Activated CD8-positive, alpha-beta memory T cell treated with anti-CD3 and anti-CD28 coated beads for 1 hour (primary cell): ENCODE results near the gene CD34.

Source experiments
- DNase-seq, 2 donors: peaks; one replicate each; pipeline ENCODE4 v3.0.0-alpha.2; 2020; ENCODE audit warnings: low read depth in 1 of 2; ENCODE audit errors: extremely low read depth in 1 of 2

CD34 gene

DNA sequence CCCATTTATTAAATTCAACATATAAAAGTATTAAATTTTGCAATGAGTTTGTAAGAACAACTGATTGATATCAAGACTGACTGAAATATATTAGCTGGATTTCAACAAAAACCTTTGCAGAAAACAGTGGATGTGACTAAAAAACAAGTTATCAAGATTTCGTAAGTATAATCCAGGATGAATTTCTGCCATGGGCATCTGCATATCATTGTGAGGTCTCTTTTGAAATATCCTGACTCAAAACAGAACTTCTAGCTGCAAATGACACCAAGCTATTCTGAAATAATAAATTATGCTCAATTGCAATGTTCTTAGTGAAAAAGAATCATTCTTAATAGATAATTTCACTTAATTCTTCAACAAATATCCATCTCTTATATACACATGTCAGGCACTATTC lies 52.6 kb downstream of the CD34 start:
- DNase-seq = no peak

- no peak for DNase-seq
These were observed 53.5 kb downstream of the CD34 start for GRCh38 chr1:207857447-207857846.

DNA sequence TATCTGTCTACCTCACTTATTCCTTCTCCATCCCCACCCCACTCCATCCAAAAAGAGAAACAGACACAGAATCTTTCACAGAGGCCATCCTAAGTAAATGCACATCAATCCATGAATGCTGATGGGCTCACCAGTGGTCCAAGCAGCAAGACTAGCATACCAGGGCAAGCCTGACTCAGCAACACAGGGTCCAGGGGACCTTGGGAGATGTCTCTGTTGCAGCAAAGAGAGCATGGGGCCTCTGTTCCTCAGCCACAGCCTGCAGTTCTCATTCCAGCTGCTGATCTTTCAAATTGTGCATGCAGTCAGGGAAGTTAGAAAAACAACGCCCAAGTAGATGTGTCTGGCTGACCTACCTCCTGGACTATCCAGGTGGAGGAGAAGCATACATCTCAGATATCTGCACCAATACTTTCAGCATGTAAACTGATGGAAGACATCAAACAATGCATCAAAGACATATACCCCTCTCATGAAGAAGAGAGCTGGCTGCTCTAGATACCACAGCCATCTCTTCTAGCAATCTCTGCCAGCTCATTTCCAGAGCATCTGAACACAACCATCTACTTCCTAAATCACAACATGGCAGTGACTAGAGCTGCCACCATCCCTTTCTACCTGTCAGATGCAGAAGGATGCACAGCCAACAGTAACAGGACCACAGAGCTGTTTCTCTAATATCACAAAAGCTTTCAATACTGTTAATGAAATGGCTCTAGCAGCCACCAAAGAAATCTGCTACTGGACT lies 54.5 kb downstream of the CD34 start:
- DNase-seq = no peak

DNA sequence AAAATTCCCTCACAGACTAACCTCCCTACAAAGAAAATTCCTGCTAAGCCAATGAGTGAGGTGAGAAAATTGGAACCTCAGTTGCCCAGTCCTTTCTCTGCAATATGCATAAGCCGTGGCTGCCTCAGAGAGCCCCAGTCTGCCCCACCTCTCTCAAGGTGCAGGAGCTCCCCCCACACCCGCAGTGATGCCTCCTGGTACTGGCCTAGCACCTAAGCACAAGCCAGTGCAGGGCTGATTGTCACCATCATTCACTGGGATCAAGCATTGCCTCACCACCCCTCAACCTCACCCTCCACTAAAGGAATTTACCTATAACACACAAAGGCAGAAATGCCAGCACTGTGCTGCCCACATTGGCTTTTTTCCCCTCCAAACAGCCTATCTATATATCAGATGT lies 56.9 kb downstream of the CD34 start:
- DNase-seq = no peak

DNA sequence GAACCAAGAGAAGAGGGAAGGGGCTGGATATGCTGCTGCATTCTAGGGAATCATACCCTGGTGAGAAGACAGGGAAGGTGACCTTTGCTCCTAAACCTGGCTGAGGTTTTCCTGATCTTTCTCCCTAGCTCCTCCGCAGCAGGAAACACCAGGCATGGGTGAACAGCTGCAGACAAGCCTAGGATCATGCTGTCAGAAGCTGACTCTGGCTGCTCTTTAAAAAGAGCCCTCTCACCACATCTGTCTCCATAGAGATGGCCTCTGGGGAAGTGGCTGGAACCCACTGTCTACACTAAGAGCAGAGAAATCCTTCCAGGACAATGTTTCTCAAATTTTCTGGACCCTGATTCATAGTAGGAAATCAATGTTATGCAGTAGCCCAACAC lies 57.6 kb downstream of the CD34 start:
- no peak for DNase-seq

GRCh38 chr1:207852576-207853371 lies 58.2 kb downstream of the CD34 start:
- DNase-seq = no peak

- no peak for DNase-seq
These were observed 59.2 kb downstream of the CD34 start for GRCh38 chr1:207851696-207852095.

DNA sequence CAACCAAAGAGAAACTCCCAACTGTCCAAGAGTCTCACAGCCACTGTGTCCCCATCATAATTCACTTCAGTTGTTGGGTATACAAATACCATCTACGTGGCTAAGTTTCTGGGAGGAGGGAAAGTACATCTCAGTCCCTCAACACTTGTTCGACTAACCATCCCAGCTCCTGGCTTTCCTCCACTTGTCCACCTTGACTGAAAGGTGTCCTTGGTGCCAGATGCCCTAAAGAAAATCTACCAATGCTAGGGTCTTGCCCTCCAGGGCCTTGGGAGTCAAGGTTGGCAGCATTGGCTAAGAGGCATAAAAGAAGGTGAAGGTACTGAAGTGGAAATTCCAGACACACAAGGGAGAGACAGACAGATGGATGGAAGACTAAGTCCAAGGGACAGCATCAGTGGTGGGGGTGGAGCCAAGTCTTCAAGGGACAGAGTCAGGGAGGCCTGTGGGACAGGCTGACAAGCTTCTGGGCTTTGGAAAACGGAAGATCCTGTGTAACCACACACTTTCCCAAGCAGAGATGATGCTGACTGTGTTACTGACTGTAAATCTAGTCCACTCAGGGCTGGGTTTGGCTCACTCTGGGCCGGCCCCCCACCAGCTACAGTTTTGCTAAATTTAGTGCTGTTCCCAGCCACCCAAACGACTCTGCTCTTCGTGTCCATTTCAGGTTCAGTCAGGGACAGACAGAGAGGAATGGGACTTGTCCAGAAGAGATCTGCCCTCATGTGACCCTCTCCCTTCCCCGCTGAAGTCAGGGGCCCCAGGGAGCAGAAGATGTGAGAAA lies 60.1 kb downstream of the CD34 start:
- no peak for DNase-seq

DNA sequence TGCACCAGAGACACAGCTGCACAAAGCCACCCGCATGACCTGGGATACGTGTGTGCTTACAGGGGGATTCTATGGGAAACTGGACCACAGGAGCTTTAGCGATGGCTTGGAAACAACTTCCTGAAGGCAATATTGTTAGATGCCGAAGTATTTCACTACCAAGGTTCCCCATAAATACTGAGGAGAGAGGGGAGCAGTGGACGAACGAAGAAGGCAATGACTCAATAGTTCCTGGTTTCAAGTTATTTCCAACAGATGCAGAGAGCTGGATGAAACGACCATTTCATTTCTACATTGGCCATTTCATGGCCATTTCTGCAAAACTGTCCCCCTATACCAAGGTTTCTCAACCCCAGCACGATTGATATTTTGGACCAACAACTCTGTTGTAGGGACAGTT lies 61.3 kb downstream of the CD34 start:
- no peak for DNase-seq

GRCh38 chr1:207849016-207849415 lies 61.9 kb downstream of the CD34 start:
- no peak for DNase-seq

DNA sequence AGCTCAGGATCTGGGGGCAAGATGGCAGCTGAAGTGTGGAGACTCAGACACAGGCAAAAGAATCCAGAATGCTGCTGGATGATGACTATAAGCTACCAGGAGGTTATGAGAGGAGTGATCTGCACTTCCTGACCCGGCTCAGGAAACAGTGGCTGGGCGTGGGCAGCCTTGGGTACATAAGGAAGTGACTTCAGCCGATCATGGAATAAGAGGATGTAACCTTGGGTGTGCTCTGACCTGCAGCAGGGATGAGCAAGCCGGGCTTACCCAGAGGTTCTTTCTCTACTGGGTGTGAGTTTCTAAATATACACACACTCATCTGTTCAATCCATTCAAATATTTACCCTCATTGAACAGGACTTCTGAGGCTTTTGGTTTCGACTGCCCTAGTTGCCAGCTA lies 62.7 kb downstream of the CD34 start:
- DNase-seq = no peak

GRCh38 chr1:207847116-207847515 lies 63.8 kb downstream of the CD34 start:
- no peak for DNase-seq

DNA sequence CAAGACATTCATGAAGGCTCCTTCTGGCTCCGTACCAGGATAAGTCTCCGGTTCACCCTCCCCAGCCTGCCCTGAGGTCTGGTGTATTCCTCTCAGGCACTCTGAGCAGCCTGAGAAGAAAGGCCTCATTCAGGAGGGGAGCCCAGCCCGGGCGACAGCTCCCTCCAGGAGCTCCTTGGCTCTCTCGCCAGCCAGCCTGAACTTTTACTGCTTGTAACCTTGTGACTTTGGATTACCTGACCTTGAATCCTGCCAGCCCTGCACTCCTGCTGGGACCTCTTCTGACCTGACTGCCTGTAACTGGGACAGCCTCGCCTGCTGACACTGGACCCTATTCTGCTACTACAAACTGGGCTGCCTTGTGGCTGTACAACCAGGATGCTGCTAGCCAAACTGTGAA lies 65.8 kb downstream of the CD34 start:
- DNase-seq = no peak

GRCh38 chr1:207844371-207844770 lies 66.6 kb downstream of the CD34 start:
- DNase-seq = no peak

GRCh38 chr1:207842506-207842905 lies 68.4 kb downstream of the CD34 start:
- no peak for DNase-seq

- DNase-seq = no peak
These were observed 69.0 kb downstream of the CD34 start for GRCh38 chr1:207841901-207842300.

DNA sequence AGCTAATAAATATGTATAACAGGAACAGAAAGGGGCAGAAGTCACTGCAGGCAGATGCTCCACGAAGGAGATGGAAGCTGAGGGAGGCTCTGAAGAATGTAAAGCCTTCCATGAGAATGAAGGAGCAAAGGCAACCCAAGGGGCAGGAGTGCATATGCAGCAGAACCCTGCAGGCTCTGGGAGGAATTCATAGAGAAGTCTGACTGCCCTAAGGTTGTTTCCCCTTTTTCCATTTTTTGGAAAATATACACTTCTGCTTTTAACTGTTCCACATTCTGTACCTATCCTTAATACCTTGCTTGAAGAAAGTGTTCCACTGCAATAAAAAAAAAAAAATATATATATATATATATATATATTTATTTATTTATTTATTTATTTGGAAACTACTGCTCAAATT lies 69.6 kb downstream of the CD34 start:
- no peak for DNase-seq

DNA sequence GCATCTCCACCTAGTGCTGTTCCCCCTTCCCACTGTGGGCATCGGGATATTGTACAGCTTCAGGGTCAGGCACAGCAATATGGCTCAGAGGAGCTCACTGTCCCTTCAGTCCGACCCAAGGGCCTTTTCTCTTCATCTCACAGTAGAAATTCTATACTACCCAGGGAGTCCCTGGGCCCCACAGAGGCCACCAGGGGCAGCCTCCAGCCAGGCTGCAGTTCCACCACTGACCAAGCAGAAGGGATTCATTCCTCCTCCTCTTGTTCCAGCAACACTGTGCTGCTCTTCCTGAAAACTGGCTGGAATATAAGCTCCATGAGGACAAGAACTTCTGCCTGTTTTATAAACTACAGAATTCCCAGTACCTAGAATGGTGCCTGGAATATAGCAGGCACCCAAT lies 70.5 kb downstream of the CD34 start:
- no peak for DNase-seq

GRCh38 chr1:207839083-207839413 lies 71.9 kb downstream of the CD34 start:
- DNase-seq = no peak

GRCh38 chr1:207838156-207839082 lies 72.5 kb downstream of the CD34 start:
- no peak for DNase-seq

GRCh38 chr1:207837673-207838072 lies 73.3 kb downstream of the CD34 start:
- DNase-seq = no peak
